SKM-1 (cell line): Measurements from ENCODE around the gene METAP1D.
A peak's percentile ranks its signal among the peaks of the same experiment; 100 is the strongest.
"Not testable (repeated sequence)": the region's sequence is repeated elsewhere in the genome, so short reads cannot be mapped to it uniquely, and the experiment has no call there.

Experiments
- DNase-seq: peaks from one replicate; lab custom pipeline; 2025; ENCODE audit not compliant: unreplicated experiment; lab: John Stamatoyannopoulos, UW

Gene METAP1D

DNA sequence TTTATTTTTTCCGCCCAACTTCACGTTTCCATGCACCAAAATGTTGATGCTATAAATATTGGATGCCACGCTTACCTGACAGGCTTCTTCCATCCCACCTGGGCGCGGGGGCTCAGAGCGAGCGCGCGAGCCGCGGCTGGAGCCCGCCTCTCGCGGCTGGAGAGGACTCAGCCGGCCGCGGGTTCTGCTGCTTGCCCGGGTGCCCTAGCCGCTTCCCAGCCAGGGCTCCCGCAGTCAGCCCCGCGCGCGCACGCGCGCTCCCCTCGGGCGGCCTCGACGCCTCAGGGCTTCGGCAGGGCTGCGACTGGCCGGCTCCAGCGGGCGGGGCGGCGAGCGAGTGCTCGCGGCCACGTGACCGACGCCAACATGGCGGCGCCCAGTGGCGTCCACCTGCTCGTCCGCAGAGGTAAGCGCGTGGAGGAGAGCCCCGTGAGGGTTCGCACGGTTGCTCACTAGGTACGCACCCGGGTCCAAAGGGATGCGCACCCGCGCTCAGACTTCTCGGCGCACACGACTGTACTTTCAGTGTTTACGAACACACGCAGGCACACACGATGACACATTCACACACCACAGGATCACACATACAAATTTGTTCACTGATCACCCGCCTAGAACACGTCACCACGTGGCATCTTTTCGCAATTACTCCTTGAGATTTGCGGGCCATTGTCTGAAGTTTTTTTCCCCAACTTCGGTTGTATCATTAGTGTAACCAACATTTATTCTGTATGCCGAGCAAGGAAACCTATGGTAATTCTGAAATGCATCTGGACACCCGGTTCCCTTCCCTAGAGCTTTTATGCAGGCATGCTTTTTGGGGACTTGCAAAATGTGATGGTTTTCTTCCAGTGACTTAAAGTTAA lies at the start of gene METAP1D:
TSS of gene METAP1D (plus strand) at position 350 of the 866 bp plus-strand sequence. CDS start at position 367, 17 bp downstream.
- DNase-seq = peak; percentile 69

DNA sequence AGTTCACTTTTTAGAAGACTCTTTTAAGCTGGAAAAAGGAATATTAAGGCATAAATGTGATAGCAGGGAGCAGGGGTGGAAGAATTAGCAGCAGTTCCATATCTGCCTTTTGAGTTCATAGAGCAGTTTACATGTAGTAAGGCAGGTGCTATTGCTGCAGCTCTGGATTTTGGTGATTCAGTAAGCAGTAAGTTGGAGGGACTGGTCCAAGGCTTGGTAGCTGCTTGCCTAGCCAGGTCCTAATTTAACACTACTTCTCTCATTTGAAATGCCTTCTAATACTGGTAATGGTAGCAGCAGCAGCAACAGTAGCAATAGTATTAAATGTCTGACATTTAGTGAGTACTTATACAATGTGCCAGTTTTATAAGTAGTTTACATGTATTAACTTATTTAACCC lies 47.5 kb upstream of the METAP1D start:
- no peak for DNase-seq

DNA sequence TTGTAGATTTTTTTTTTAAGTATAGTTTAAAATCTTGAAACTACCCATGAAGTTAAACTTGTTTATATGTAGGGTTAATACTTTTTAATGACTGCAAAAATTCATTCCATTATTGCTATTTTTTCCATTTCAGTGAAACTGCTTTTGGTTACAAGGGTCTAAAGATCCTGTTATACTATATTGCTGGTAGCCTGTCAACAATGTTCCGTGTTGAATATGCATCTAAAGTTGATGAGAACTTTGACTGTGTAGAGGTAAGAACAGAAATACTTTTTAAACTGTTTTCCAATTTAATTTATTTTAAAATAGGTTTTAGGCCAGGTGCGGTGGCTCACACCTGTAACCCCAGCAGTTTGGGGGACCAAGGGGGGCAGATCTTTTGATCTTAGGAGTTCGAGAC lies 47.0 kb upstream of the METAP1D start:
- no peak for DNase-seq

DNA sequence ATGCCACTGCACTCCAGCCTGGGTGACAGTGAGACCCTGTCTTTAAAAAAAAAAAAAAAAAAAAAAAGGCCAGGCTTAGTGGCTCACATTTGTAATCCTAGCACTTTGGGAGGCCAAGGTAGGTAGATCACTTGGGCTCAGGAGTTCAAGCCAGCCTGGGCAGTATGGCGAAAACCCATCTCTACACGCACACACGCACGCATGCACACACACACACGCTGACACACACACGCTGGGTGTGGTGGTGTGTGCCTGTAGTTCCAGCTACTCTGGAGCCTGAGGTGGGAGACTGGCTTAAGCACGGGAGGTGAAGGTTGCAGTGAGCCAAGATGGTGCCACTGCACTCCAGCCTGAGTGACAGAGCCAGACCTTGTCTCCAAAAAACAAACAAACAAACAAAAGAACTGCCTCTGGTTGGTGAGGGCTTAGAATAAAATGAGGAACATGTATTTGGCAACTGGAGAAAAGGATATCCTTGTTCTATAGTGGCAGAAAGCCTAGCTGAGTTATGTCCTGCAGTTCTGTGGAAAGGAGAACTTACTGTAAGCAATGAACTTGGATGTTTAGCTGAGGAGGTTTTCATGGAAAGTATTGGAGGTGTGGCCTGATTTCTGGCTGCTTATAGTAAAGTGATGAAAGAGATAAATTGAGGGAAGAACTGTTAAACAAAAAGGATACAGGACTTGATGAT lies 43.5 kb upstream of the METAP1D start:
- DNase-seq = peak; percentile 75

DNA sequence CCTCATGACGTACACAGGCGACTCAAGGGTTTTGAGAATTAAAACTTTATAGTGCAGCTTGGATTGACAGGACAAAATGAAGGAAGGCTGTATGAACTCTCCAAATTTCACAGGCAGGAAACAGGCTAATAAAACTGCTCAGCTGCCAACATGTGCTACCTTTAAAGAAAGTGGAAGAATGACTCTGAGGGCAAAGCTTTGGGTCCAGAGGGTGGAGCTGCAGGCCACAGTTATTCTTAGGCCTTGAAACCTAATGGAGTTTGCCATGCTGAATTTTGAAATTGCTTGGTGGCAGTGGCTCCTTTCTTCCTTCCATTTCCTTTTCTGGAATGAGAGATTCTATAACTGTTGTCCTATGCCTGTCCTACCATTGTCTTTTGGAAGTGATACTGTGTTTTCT lies 42.7 kb upstream of the METAP1D start:
- no peak for DNase-seq

DNA sequence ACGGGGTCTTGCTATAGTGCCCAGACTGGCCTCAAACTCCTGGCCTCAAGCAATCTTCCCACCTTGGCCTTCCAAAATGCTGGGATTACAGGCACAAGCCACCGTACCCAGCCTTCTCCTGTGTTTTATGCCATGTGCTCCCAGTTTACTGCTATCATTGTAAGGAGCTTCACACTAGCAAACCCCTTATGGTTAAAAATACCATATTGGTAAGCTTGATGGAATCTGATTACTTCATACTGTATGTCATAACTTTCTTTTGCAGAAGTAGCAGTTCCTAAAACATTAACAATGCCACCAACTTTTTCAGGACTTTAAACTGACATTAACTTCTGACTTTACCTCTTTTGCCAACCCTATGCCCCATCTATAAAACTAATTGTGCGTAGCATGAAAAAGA lies 41.3 kb upstream of the METAP1D start:
- peak; percentile 61 for DNase-seq

DNA sequence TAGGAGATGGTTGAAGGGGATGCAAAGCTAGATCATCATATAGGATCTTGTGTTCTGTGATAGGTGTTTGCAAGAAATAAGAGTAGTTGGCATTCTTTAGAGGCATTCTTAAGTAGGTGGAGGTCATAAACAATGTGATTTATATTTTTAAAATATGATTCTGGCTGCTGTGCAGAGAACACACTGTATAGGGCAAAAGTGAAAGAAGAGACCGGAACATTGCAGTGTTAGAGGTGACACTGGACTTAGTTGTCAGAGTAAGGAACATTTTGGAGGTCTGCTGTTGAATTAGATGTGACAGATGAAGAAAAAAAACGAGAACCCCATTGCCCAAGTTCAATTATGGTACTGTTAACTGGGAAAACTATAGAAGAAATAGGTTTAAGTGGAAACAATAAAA lies 39.8 kb upstream of the METAP1D start:
- DNase-seq = no peak

DNA sequence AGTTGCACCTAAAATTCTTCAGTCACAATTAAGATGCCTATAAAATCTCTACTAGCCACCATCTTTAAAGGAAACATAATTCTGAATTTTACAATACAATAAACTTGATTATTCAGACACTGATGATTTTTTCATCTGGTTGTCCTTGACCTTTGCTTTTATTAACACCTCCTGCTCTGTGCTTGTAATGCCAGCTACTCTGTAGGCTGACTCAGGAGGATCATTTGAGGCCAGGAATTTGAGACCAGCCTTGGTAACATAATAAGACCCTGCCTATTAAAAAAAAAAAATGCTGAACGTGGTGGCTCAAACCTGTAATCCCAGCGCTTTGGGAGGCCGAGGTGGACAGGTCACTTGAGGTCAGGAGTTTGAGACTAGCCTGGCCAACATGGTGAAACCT lies 39.2 kb upstream of the METAP1D start:
- no peak for DNase-seq

DNA sequence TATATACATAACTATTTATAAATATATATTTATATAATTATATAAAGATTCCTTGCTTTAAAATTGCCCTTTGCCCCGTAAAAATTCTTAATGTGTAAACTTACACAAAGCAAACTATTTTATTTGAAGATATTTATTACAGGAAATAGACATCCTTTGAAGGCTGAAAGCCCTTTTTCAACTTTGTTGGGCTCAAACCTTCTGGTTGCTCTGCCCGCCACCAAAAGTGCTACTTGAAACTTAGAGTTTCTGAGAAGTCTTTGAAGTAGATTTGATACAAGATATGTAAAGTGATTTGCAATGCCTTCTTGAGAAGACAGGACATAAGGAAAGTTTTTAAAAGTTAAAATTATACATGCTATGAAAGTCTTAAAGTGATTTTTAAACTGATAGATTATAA lies 36.6 kb upstream of the METAP1D start:
- DNase-seq = no peak

DNA sequence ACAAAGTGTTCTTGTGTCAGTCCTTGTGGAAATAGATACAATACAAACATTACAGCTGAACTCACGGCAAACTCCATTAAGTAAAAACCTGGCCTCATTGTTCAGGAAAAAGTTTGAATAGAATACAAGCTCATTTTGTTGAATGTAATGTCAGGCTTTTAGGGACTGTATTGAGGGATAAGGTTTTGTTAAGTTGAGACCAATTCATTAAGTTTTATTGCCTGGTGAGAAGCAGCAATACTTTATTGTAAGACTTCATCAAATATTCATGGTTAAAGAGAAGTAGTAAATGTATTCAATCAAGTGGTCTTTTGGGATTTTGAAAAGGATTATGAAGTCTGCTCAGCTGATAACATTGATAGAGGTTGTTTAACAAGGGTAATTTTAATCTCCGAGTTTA lies 35.4 kb upstream of the METAP1D start:
- no peak for DNase-seq

DNA sequence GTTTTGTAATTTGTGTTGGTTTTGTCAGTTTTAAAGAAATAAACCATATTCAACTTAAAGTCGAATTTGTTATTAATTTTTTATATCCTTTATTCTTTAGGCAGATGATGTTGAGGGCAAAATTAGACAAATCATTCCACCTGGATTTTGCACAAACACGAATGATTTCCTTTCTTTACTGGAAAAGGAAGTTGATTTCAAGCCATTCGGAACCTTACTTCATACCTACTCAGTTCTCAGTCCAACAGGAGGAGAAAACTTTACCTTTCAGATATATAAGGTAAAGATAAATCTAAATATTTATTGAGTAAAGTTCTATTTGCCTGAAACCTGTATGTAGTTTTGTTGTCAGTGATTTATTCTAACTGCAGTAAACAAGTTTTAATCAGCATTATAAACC lies 34.5 kb upstream of the METAP1D start:
- DNase-seq = no peak

DNA sequence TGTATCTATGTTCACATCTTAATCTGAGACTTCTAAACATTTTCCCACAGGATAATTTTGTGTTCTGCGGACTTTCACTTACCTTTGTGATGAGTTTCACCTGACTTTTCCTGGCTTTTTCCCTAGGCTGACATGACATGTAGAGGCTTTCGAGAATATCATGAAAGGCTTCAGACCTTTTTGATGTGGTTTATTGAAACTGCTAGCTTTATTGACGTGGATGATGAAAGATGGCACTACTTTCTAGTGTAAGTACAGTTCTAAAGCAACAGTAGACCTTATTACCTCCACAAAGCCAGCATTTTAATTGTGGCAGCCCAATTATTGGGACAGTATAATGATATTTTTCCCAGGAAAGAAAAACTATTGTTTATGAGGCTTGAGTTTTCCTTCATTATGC lies 34.1 kb upstream of the METAP1D start:
- DNase-seq = no peak

DNA sequence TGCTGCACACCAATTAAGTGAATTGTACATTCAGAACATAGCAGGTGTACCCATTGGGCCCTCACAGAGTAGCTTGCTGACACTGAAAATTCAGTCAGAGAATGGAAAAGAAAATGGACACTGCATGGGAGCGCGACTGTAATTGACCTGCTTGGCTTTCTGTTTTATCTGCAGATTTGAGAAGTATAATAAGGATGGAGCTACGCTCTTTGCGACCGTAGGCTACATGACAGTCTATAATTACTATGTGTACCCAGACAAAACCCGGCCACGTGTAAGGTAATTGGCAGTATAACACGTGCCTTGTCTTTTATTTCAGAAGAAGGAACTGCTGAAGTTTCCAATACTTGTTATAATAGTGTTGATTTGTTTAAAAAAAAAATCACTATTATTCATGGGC lies 33.5 kb upstream of the METAP1D start:
- DNase-seq = no peak

DNA sequence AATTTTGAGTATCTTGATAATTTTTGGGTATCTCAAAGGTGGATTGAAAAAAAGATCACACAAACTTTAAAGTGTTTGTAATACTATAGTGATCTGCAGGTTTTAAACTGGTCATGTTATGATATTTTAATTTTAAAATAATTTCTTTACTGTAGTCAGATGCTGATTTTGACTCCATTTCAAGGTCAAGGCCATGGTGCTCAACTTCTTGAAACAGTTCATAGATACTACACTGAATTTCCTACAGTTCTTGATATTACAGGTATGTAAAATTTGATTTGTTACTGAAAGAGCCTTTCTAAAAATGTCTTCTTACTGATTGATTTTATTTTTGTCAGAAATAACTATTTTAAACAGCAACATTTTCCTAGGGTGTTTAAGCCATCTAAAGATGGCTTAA lies 33.1 kb upstream of the METAP1D start:
- no peak for DNase-seq

DNA sequence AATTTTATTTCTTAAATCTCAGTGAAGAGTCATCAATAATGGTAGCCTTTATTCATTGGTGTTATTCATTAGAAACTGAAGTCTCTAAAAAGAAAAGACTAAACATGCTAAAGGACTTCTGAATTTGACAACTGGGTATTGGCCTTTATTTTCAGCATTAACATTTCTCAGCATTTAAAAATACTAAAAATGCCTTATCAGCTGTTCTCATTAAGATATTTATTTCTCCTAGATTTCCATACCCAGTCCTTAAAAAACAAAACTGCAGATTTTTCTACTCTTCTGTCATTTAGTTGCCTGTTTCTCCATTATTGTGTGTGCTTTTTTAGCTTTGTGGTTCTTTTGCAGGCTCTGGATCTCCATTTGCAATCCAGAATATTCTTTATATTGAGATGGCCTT lies 31.2 kb upstream of the METAP1D start:
- no peak for DNase-seq

DNA sequence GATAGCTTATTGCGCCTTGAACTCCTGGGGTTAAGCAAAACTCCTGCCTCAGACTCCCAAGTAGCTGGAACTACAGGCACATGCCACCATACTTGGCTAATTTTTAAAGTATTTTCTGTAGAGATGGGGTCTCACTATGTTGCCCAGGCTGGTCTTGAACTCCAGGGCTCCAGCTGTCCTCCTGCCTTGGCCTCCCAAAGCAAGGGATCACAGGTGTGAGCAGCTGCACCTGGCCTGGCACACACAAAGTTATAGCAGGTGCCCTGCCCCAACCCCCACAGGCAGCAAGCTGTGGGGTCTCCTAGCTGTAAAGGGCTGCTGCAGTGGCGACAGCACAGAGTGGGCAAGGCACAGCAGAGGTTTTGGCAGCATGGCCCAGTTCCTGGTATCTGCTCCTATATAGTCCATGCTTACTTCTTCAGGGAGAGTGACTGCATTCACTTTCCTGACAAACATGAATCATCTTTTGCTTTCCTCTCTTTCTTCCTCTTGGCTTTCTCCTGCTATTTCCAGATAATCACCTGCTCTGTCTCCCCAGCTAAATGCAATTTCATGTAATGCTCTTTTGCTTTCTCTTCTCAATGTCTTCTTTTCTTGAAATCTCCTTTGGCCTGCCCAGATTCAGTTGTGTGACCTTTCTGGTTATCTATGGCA lies 27.3 kb upstream of the METAP1D start:
- no peak for DNase-seq

DNA sequence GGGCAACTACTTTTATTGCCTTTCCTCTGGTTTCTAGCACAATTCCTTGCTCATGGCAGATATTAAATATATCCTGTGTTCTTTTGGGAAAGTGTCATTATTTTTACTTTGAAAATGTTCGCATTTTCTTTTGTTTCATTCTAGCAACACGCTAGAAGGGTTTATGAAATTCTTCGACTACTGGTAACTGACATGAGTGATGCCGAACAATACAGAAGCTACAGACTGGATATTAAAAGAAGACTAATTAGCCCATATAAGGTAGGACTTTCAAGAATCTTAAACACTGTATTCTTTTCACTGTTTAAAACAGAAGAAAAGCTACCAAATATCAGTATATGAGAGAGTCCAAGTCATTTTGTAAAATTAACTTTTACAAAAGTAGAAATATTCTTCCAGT lies 20.6 kb upstream of the METAP1D start:
- no peak for DNase-seq

DNA sequence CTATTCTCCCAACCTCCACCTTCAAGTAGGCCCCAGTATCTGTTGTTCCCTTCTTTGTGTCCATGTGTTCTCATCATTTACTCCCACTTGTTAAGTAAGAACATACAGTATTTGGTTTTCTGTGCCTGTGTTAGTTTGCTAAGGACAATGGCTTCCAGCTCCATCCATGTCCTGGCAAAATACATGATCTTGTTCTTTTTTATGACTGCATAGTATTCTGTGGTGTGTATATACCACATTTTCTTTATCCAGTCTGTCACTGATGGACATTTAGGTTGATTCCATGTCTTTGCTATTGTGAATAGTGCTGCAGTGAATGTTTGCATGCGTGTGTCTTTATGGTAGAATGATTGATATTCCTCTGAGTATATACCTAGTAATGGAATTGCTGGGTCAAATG lies 15.8 kb upstream of the METAP1D start:
- not testable (repeated sequence) for DNase-seq

DNA sequence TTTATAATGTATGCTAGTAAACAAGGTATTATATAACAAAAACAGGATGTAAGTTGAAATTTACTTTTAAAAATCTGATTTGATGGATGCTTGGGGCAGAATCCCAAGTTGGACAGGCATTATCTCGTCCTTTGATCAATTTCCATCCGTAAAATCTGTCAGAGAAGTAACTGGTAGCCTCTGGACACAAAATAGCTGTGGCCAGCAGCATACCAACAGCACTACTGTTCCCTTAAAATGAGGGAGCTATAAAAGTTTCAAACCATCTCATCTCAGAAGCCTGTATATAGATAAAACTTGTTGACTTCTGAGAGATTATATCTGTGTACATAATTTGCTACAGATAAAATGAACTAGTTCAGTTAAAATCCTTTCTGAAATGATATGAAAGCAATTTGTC lies 14.7 kb upstream of the METAP1D start:
- DNase-seq = no peak

DNA sequence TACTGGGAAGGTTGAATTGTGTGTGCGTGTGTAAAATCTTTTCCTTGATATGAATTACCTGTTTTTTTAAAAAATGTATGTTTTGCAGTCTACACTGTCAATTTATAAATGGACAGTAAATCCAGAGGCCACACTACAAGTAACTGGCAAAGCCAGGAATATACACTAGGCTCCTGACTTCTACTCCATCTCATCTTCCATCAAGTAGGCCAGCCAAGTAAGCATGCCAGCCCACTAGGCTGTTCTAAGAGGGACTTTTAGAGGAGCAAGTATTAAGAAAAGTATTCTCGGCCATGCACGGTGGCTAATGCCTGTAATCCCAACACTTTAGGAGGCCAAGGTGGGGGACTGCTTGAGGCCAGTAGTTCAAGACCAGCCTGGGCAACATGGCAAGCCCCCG lies 13.0 kb upstream of the METAP1D start:
- no peak for DNase-seq

DNA sequence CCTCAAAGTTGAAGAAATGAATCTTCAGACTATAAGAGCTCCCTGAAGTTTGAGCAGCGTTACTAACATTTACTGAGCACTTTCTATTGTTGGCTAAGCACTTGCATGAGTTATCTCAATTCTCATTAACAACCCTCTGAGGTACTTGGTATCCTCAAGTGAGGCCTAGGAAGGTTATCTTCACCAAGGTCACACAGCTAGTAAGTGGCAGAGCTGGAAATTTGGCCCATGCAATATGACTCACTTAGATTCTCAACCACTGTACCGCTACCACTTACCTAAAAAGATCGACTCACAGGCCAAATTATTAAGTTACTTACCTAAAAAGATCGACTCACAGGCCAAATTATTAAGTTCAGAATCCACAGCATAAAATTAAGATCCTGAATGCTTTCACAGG lies 8.7 kb upstream of the METAP1D start:
- no peak for DNase-seq

DNA sequence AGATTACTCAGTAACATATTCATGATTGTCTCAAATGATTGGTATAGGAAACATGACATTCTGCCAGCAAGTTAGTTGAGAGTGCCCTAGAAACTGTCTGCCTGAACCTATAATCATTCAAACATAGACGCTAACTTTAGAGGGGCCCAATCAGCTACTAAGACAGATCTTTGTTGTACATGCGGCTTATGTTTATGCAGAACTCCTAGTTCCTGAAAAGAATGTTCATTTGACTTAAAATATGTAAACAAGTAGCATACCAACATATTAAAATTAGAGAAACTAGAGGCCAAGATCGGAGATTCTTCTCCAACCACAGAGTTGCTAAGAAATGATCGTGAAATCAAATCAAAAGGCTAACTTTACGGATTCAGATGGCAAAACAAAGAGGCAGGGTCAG lies 4.2 kb upstream of the METAP1D start:
- no peak for DNase-seq
